Right atrium auricular region (tissue), 2 donors: ENCODE results near the gene GXYLT2. TPM values are rescaled to one million over a fixed set of nuclear protein-coding genes. Genes with fewer than 3 reads are reported as not detected.
"Not testable (repeated sequence)": the region's sequence is repeated elsewhere in the genome, so short reads cannot be mapped to it uniquely, and the experiment has no call there.

Experiments
- DNase-seq: peaks from one replicate; pipeline ENCODE4 v3.0.0-alpha.2; 2019; ENCODE audit warnings: low spot score
- H3K27ac ChIP-seq, 2 donors: fragments of 200-600 bp; sonication (generic); 1 replicate in 1 of 2; 2 replicates in 1 of 2; pipeline ENCODE4 v1.5.1; 2016 to 2019
- H3K27me3 ChIP-seq, 2 donors: fragments of 200-600 bp; sonication (generic); one replicate each; pipeline versions ENCODE4 v1.5.1 to v1.6.0; 2017 to 2019
- H3K36me3 ChIP-seq: fragments of 200-600 bp; sonication (generic); one replicate; pipeline ENCODE4 v1.5.1; 2016
- H3K4me1 ChIP-seq, 2 donors: fragments of 200-600 bp; sonication (generic); one replicate each; pipeline versions ENCODE4 v1.5.1 to v1.6.0; 2017 to 2019
- H3K4me3 ChIP-seq, 2 donors: fragments of 200-600 bp; sonication (generic); 1 replicate in 1 of 2; 2 replicates in 1 of 2; pipeline ENCODE4 v1.5.1; 2017 to 2019; ENCODE audit warnings: mild to moderate bottlenecking in 1 of 2, moderate library complexity in 1 of 2
- H3K9me3 ChIP-seq, 2 donors: fragments of 200-600 bp; sonication (generic); one replicate each; pipeline ENCODE4 v1.5.1; 2019
- total RNA-seq, 2 donors: library from RNA; depleted of rRNA; stranded (reverse); fragments of >200 nt; gene quantifications; one replicate each; pipeline ENCODE4 v1.1.0, GENCODE V29; 2016
- TF ChIP-seq, protein P1 (sequence below), 2 donors: fragments of 200-600 bp; sonication (generic); IDR thresholded peaks; one replicate each; pipeline ENCODE4 v1.5.1; 2019; ENCODE audit warnings: antibody characterized with exemption in 2 of 2

The GXYLT2 gene
- total RNA-seq, 2 donors from 2014 or later, result 31.7 to 37.3 TPM

DNA sequence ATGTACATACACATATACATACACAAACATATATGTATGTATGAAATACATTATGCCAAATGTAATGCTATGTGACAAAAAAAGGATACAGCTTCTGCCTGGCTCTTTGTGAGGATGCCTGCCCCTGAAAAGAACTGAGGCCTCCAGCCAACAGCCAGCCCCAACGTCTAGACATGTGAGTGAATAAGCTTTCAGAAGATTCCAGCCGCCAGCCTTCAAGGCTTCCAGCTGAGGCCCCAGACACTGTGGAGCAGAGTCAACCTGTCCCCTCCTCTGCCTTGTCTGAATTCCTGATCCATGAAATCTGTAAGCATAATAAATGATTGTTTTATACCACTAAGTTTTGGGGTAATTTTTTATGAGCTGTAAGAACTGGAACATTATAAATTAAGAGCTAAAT lies 24.7 kb downstream of the GXYLT2 start:
- H3K36me3 ChIP-seq, result peaks cover 8% of the 10 kb centered on the region
- H3K27me3 ChIP-seq, result no peaks in the 10 kb centered on the region
- no peak overlapping the region for H3K4me3 ChIP-seq
- TF ChIP-seq, protein P1, sequence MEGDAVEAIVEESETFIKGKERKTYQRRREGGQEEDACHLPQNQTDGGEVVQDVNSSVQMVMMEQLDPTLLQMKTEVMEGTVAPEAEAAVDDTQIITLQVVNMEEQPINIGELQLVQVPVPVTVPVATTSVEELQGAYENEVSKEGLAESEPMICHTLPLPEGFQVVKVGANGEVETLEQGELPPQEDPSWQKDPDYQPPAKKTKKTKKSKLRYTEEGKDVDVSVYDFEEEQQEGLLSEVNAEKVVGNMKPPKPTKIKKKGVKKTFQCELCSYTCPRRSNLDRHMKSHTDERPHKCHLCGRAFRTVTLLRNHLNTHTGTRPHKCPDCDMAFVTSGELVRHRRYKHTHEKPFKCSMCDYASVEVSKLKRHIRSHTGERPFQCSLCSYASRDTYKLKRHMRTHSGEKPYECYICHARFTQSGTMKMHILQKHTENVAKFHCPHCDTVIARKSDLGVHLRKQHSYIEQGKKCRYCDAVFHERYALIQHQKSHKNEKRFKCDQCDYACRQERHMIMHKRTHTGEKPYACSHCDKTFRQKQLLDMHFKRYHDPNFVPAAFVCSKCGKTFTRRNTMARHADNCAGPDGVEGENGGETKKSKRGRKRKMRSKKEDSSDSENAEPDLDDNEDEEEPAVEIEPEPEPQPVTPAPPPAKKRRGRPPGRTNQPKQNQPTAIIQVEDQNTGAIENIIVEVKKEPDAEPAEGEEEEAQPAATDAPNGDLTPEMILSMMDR (IDR thresholded peaks at IDR 0.05), result no peak
- no peaks in the 10 kb centered on the region for H3K9me3 ChIP-seq
- H3K27ac ChIP-seq, result no peak overlapping the region
- no peak for DNase-seq
- peaks cover 0 to 12% of the 10 kb centered on the region in 2 donors for H3K4me1 ChIP-seq

GRCh38 chr3:72914383-72914782 lies 26.5 kb downstream of the GXYLT2 start:
- Histone ChIP-seq H3K4me1 (no peaks in the 10 kb centered on the region), H3K9me3 (no peaks in the 10 kb centered on the region), H3K27me3 (no peaks in the 10 kb centered on the region), H3K36me3 (no peaks in the 10 kb centered on the region), H3K27ac (no peak overlapping the region), H3K4me3 (no peak overlapping the region)
- TF ChIP-seq, protein P1 (IDR thresholded peaks at IDR 0.05), result no peak
- DNase-seq, result no peak

GRCh38 chr3:72916250-72916649 lies 28.4 kb downstream of the GXYLT2 start:
- no peaks in the 10 kb centered on the region for H3K36me3 ChIP-seq
- TF ChIP-seq, protein P1 (IDR thresholded peaks at IDR 0.05), result no peak
- no peak overlapping the region for H3K4me3 ChIP-seq
- no peak for DNase-seq
- no peak overlapping the region for H3K27ac ChIP-seq
- H3K9me3 ChIP-seq, result no peaks in the 10 kb centered on the region
- H3K27me3 ChIP-seq, result no peaks in the 10 kb centered on the region
- H3K4me1 ChIP-seq, result no peaks in the 10 kb centered on the region

- no peak for DNase-seq
- H3K4me1 ChIP-seq, result no peaks in the 10 kb centered on the region
- H3K27me3 ChIP-seq, result no peaks in the 10 kb centered on the region
- TF ChIP-seq, protein P1 (IDR thresholded peaks at IDR 0.05), result no peak
- H3K36me3 ChIP-seq, result peaks cover 6% of the 10 kb centered on the region
- H3K4me3 ChIP-seq, result no peak overlapping the region
- no peak overlapping the region for H3K27ac ChIP-seq
- H3K9me3 ChIP-seq, result no peaks in the 10 kb centered on the region
These were observed 31.7 kb downstream of the GXYLT2 start for GRCh38 chr3:72919520-72919919.

- Histone ChIP-seq H3K36me3 (peaks cover 12% of the 10 kb centered on the region), H3K4me1 (no peaks in the 10 kb centered on the region), H3K27ac (no peak overlapping the region), H3K27me3 (no peaks in the 10 kb centered on the region), H3K9me3 (peaks cover 0 to 9% of the 10 kb centered on the region in 2 donors), H3K4me3 (no peak overlapping the region)
- DNase-seq, result no peak
- TF ChIP-seq, protein P1 (IDR thresholded peaks at IDR 0.05), result no peak
These were observed 36.2 kb downstream of the GXYLT2 start for GRCh38 chr3:72924055-72924454.

- not testable (repeated sequence) for H3K9me3 ChIP-seq, H3K27ac ChIP-seq, H3K4me1 ChIP-seq
These were observed 41.2 kb downstream of the GXYLT2 start for GRCh38 chr3:72928781-72929735.

More at GRCh38 chr3:72928781-72929735, 41.2 kb downstream of the GXYLT2 start:
- not testable (repeated sequence) for H3K27me3 ChIP-seq, DNase-seq, H3K4me3 ChIP-seq, H3K36me3 ChIP-seq
